H1 (cell line): Measurements from ENCODE around the gene SIX5. TPM values are rescaled to one million over a fixed set of nuclear protein-coding genes. Genes with fewer than 3 reads are reported as not detected.
A peak's percentile ranks its signal among the peaks of the same experiment; 100 is the strongest.

ENCODE experiments used
- CTCF ChIA-PET: fragments of 300-600 bp; sonication (Branson Sonifier 250); formaldehyde crosslinking; loops from one replicate; lab custom pipeline; 2021; ENCODE audit not compliant: partially characterized antibody; lab: Charles Lee
- POLR2A ChIA-PET: fragments of 300-600 bp; sonication (Branson Sonifier 250); formaldehyde crosslinking; loops from one replicate; lab custom pipeline; 2021; ENCODE audit warnings: inconsistent platforms; ENCODE audit not compliant: partially characterized antibody; lab: Charles Lee
- DNase-seq, 2 experiments: peaks; one replicate each; pipeline versions ENCODE4 v3.0.0 to v3.0.0-alpha.2; 2010 to 2022; ENCODE audit warnings: low spot score in 2 of 2, low read depth in 1 of 2, mixed read lengths in 1 of 2
- FAIRE-seq: peaks from 2 replicates; lab custom pipeline; 2011; peaks lifted over from hg19 to GRCh38; lab: Jason Lieb, UNC
- H2AFZ ChIP-seq: 2 replicates; pipeline ENCODE4 v1.8.1; 2012; ENCODE audit warnings: low read length, inconsistent platforms
- H2AK5ac ChIP-seq: 2 replicates; pipeline ENCODE4 v1.6.1; 2013; ENCODE audit warnings: low read depth, low read length
- H2BK120ac ChIP-seq: replicated peaks from 2 replicates; pipeline ENCODE3; 2013; ENCODE audit warnings: low read depth, low read length, inconsistent platforms
- H2BK12ac ChIP-seq: 2 replicates; pipeline ENCODE4 v1.6.1; 2013; ENCODE audit warnings: low read depth, low read length
- H2BK15ac ChIP-seq: 2 replicates; pipeline ENCODE4 v1.6.1; 2013; ENCODE audit warnings: low read length
- H2BK20ac ChIP-seq: 2 replicates; pipeline ENCODE4 v1.6.1; 2013; ENCODE audit warnings: low read length
- H2BK5ac ChIP-seq: 2 replicates; pipeline ENCODE4 v1.6.1; 2013; ENCODE audit warnings: low read depth, low read length
- H3K14ac ChIP-seq: 2 replicates; pipeline ENCODE4 v1.6.1; 2013; ENCODE audit warnings: inconsistent platforms; ENCODE audit not compliant: insufficient read length
- H3K18ac ChIP-seq: 2 replicates; pipeline ENCODE4 v1.6.1; 2013; ENCODE audit warnings: low read length; ENCODE audit errors: extremely low read depth
- H3K23ac ChIP-seq: 2 replicates; pipeline ENCODE4 v1.6.1; 2013; ENCODE audit warnings: inconsistent platforms; ENCODE audit not compliant: insufficient read length
- H3K23me2 ChIP-seq: 2 replicates; pipeline ENCODE4 v1.6.1; 2013; ENCODE audit warnings: low read depth, low read length
- H3K27ac ChIP-seq: 2 replicates; pipeline ENCODE4 v1.6.1; 2011; ENCODE audit warnings: low read depth, low read length, inconsistent platforms
- H3K27me3 ChIP-seq, 4 experiments: replicated peaks in 1 of 4; 1 replicate in 1 of 4; 2 replicates in 3 of 4; pipeline versions ENCODE4 v1.6.1 to v1.8.1; 2011 to 2013; ENCODE audit warnings: low read length in 3 of 4, mild to moderate bottlenecking in 3 of 4, inconsistent platforms in 2 of 4, mixed read lengths in 2 of 4, moderate library complexity in 1 of 4; ENCODE audit not compliant: control insufficient read depth in 3 of 4, insufficient read depth in 3 of 4; ENCODE audit errors: extremely low read depth in 1 of 4
- H3K36me3 ChIP-seq, 4 experiments: 2 replicates each; pipeline versions ENCODE4 v1.6.1 to v1.8.1; 2011 to 2013; ENCODE audit warnings: mild to moderate bottlenecking in 4 of 4, low read length in 3 of 4, moderate library complexity in 2 of 4, control low read depth in 1 of 4, inconsistent platforms in 1 of 4; ENCODE audit not compliant: insufficient read depth in 4 of 4, control insufficient read depth in 2 of 4
- H3K4ac ChIP-seq: replicated peaks from 2 replicates; pipeline ENCODE3; 2013; ENCODE audit warnings: low read length, low read depth, mixed read lengths, inconsistent platforms; ENCODE audit not compliant: insufficient read length
- H3K4me1 ChIP-seq, 4 experiments: replicated peaks in 1 of 4; 1 replicate in 1 of 4; 2 replicates in 3 of 4; pipeline versions ENCODE4 v1.6.1 to v1.8.1; 2011 to 2013; ENCODE audit warnings: low read length in 3 of 4, inconsistent platforms in 2 of 4, mixed read lengths in 1 of 4; ENCODE audit not compliant: insufficient read depth in 4 of 4, control insufficient read depth in 3 of 4
- H3K4me2 ChIP-seq, 2 experiments: 2 replicates each; pipeline versions ENCODE4 v1.6.1 to v1.8.1; 2011 to 2013; ENCODE audit warnings: low read depth in 2 of 2, low read length in 2 of 2, control low read depth in 1 of 2, inconsistent platforms in 1 of 2, mild to moderate bottlenecking in 1 of 2; ENCODE audit not compliant: insufficient read depth in 1 of 2
- H3K4me3 ChIP-seq, 4 experiments: fragments of 200-600, 300-600 bp in 1 of 4; sonication (generic), shearing (Covaris generic), sonication (Bioruptor Twin) in 1 of 4; 2 replicates each; pipeline versions ENCODE4 v1.5.1 to v1.8.1; 2011 to 2016; ENCODE audit warnings: low read length in 4 of 4, low read depth in 3 of 4, control low read depth in 2 of 4, inconsistent platforms in 2 of 4, mild to moderate bottlenecking in 2 of 4, mixed read lengths in 1 of 4, moderate library complexity in 1 of 4; ENCODE audit not compliant: insufficient read depth in 2 of 4; ENCODE audit errors: extremely low read depth in 1 of 4
- H3K56ac ChIP-seq: replicated peaks from 2 replicates; pipeline ENCODE3; 2013; ENCODE audit warnings: low read depth, mild to moderate bottlenecking, mixed read lengths, low read length, inconsistent platforms; ENCODE audit not compliant: insufficient read length
- H3K79me1 ChIP-seq: 2 replicates; pipeline ENCODE4 v1.6.1; 2013; ENCODE audit warnings: low read depth, low read length, control low read depth
- H3K79me2 ChIP-seq, 2 experiments: 2 replicates each; pipeline versions ENCODE4 v1.6.1 to v1.8.1; 2012 to 2013; ENCODE audit warnings: low read length in 2 of 2, mild to moderate bottlenecking in 2 of 2, inconsistent platforms in 1 of 2; ENCODE audit not compliant: insufficient read depth in 2 of 2, control insufficient read depth in 1 of 2
- H3K9ac ChIP-seq, 4 experiments: replicated peaks in 1 of 4; 1 replicate in 1 of 4; 2 replicates in 3 of 4; pipeline versions ENCODE4 v1.6.1 to v1.8.1; 2011 to 2013; ENCODE audit warnings: low read depth in 3 of 4, low read length in 3 of 4, control low read depth in 2 of 4, mild to moderate bottlenecking in 2 of 4, moderate library complexity in 2 of 4, inconsistent platforms in 1 of 4; ENCODE audit errors: extremely low read depth in 1 of 4
- H3K9me3 ChIP-seq, 2 experiments: 2 replicates each; pipeline versions ENCODE4 v1.6.1 to v1.8.1; 2012 to 2013; ENCODE audit warnings: mild to moderate bottlenecking in 2 of 2, moderate library complexity in 2 of 2, control low read depth in 1 of 2, inconsistent platforms in 1 of 2, low read depth in 1 of 2, low read length in 1 of 2, mixed read lengths in 1 of 2; ENCODE audit not compliant: insufficient read depth in 2 of 2
- H4K20me1 ChIP-seq, 2 experiments: replicated peaks in 1 of 2; 2 replicates each; pipeline versions ENCODE3 to v1.8.1; 2011 to 2013; ENCODE audit warnings: inconsistent platforms in 2 of 2, low read length in 2 of 2, mild to moderate bottlenecking in 1 of 2; ENCODE audit not compliant: insufficient read depth in 2 of 2, control insufficient read depth in 1 of 2
- H4K5ac ChIP-seq: 2 replicates; pipeline ENCODE4 v1.6.1; 2013; ENCODE audit warnings: low read length, low read depth, mixed read lengths, inconsistent platforms; ENCODE audit not compliant: insufficient read length
- H4K8ac ChIP-seq: 2 replicates; pipeline ENCODE4 v1.8.0; 2013; ENCODE audit warnings: mild to moderate bottlenecking, moderate library complexity, low read length, inconsistent platforms; ENCODE audit not compliant: insufficient read depth; ENCODE audit errors: extremely low read depth
- H4K91ac ChIP-seq: replicated peaks from 2 replicates; pipeline ENCODE3; 2013; ENCODE audit warnings: low read length, mixed read lengths, inconsistent platforms; ENCODE audit not compliant: insufficient read length
- YY1 ChIP-seq: IDR thresholded peaks from 2 replicates; pipeline ENCODE4 v1.6.1; 2011; ENCODE audit warnings: low read depth, mild to moderate bottlenecking, low read length
- WGBS, 2 experiments: shearing (Covaris generic) in 1 of 2; methylation state at CpG; one replicate each; pipeline versions ENCODE4 v1.1.6 to v1.1.7; 2013 to 2015; ENCODE audit warnings: low lambda C conversion rate in 2 of 2, mixed read lengths in 2 of 2, inconsistent platforms in 1 of 2, low coverage in 1 of 2, missing lambda C conversion rate in 1 of 2; ENCODE audit not compliant: insufficient replicate concordance in 2 of 2, insufficient coverage in 1 of 2, insufficient read length in 1 of 2; ENCODE audit errors: extremely low coverage in 1 of 2, missing lambda C conversion rate in 1 of 2; 5-methylcytosine and 5-hydroxymethylcytosine counted together
- polyA plus RNA-seq, 7 experiments: library from polyadenylated mRNA; depleted of rRNA in 3 of 7; stranded (reverse) in 5 of 7; unstranded in 2 of 7; fragments of >200 nt in 5 of 7; fragments of 200-250 nt in 2 of 7; gene quantifications; 1 replicate in 5 of 7; 2 replicates in 1 of 7; 4 replicates in 1 of 7; pipeline versions ENCODE4 v1.2.1 to v1.2.3, GENCODE V29; 2011 to 2013; ENCODE audit warnings: missing spikeins in 2 of 7, mixed read lengths in 2 of 7
- total RNA-seq: library from RNA; stranded (reverse); fragmentation: NEBNext Ultra II Directional; extraction: Animal tissue kit (Norgen Biotek cat#: 25700); gene quantifications from 2 replicates; pipeline ENCODE4 v1.2.1, GENCODE V29; 2021
- TF ChIP-seq, protein P1 (sequence below): IDR thresholded peaks from 2 replicates; pipeline ENCODE4 v1.6.1; 2012; ENCODE audit warnings: inconsistent platforms
- TF ChIP-seq, protein P2 (sequence below): IDR thresholded peaks from 2 replicates; pipeline ENCODE4 v1.6.1; 2012; ENCODE audit warnings: inconsistent platforms

The SIX5 gene
- total and polyA plus RNA-seq, 2 of the 8 experiments (the other 6 are each of a cell fraction or from before 2014, with no cell fraction given): 20.9 to 24.2 TPM

- TF ChIP-seq, protein P1, sequence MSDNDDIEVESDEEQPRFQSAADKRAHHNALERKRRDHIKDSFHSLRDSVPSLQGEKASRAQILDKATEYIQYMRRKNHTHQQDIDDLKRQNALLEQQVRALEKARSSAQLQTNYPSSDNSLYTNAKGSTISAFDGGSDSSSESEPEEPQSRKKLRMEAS: peak; percentile 36
- TF ChIP-seq, protein P2, sequence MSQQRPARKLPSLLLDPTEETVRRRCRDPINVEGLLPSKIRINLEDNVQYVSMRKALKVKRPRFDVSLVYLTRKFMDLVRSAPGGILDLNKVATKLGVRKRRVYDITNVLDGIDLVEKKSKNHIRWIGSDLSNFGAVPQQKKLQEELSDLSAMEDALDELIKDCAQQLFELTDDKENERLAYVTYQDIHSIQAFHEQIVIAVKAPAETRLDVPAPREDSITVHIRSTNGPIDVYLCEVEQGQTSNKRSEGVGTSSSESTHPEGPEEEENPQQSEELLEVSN: peak; percentile 93
- no peak for TF ChIP-seq YY1
- CTCF ChIA-PET: interaction anchor here (0.8 to 1.5 kb wide), 5 partner anchors 20 to 66 kb away, joined by 3 to 6 read pairs (median 3); no protein-coding TSS in a partner anchor
- Histone ChIP-seq H3K56ac (no peak within 1 kb of the TSS), H4K20me1 (no peaks in the 10 kb centered on the region), H3K23me2 (peaks cover 4% of the 10 kb centered on the region; the same call in 1 of the 2 replicates), H2BK20ac (no peak within 1 kb of the TSS), H2BK15ac (no peak within 1 kb of the TSS), H3K4me2 (no peak within 1 kb of the TSS), H4K5ac (no peak within 1 kb of the TSS), H3K27me3 (no peaks in the 10 kb centered on the region; a peak in 1 of 7 replicates), H3K4me1 (peaks cover 0 to 4% (median 3%) of the 10 kb centered on the region in 4 experiments; a peak in 5 of 7 replicates), H2BK120ac (no peak within 1 kb of the TSS), H3K4me3 (no peak within 1 kb of the TSS), H4K91ac (no peak within 1 kb of the TSS), H3K27ac (no peak within 1 kb of the TSS), H3K36me3 (no peaks in the 10 kb centered on the region), H3K79me2 (peaks cover 0 to 21% of the 10 kb centered on the region in 2 experiments; a peak in 2 of 4 replicates), H3K79me1 (peaks cover 4% of the 10 kb centered on the region; the same call in 1 of the 2 replicates), H2BK12ac (peak within 1 kb of the TSS; percentile 84; the same call in 1 of the 2 replicates), H3K23ac (no peak within 1 kb of the TSS), H4K8ac (peak within 1 kb of the TSS; percentile 62), H2BK5ac (no peak within 1 kb of the TSS), H3K18ac (no peak within 1 kb of the TSS), H3K9me3 (no peaks in the 10 kb centered on the region), H3K14ac (no peak within 1 kb of the TSS), H2AK5ac (no peak within 1 kb of the TSS), H2AFZ (no peak within 1 kb of the TSS; the same call in 1 of the 2 replicates), H3K4ac (peak within 1 kb of the TSS; percentile 91), H3K9ac (no peak within 1 kb of the TSS)
- WGBS, 2 experiments: 96% methylated on average over 43 of the region's 59 CpGs; no CpG with 5 or more reads in 1 of the 2 experiments
- FAIRE-seq (no peak), DNase-seq (no peak)
- POLR2A ChIA-PET: interaction anchor here (1.0 to 9.1 kb wide), 6 partner anchors 10 to 41 kb away, joined by 3 to 113 read pairs (median 4); partner anchors contain the start of genes QPCTL and SIX5
Measured at GRCh38 chr19:45733160-45733810, 35.8 kb downstream of the SIX5 start, which contains the start of gene MEIOSIN. TSS of gene MEIOSIN (plus strand) at chr19:45733439. CDS start at chr19:45735377, 1,938 bp downstream.
